Stimulated activated CD4-positive, alpha-beta T cell treated with anti-CD3 and anti-CD28 coated beads, Interleukin-4, amount 100 ng/mL, for 4 hours (primary cell): ENCODE measurements around the gene OR52W1.

ENCODE experiments used
- DNase-seq, 2 experiments: peaks; one replicate each; pipeline ENCODE4 v3.0.0-alpha.2; 2020

OR52W1 gene

GRCh38 chr11:6199174-6199810 lies at the start of gene OR52W1:
Gene OR52W1 (plus strand): TSS chr11:6199224. CDS start chr11:6199224, 0 bp downstream.
- no peak for DNase-seq

GRCh38 chr11:6151117-6151516 lies 47.9 kb upstream of the OR52W1 start:
- no peak for DNase-seq

- no peak for DNase-seq
Observed at GRCh38 chr11:6152126-6152525, 46.9 kb upstream of the OR52W1 start.

- DNase-seq, result no peak
Observed at GRCh38 chr11:6156628-6157359, 42.2 kb upstream of the OR52W1 start.

- DNase-seq, result no peak
Observed at GRCh38 chr11:6170226-6170625, 28.8 kb upstream of the OR52W1 start, which contains the start of gene OR52B2. Gene OR52B2 (minus strand): TSS chr11:6170326. CDS start chr11:6170326, 0 bp downstream.

GRCh38 chr11:6175440-6175839 lies 23.6 kb upstream of the OR52W1 start:
- DNase-seq, result no peak

GRCh38 chr11:6191742-6192141 lies 7.3 kb upstream of the OR52W1 start:
- no peak for DNase-seq

GRCh38 chr11:6194065-6194581 lies 4.9 kb upstream of the OR52W1 start:
- no peak for DNase-seq

- no peak for DNase-seq
Observed at GRCh38 chr11:6196396-6196795, 2.6 kb upstream of the OR52W1 start.

GRCh38 chr11:6197466-6198200 lies 1.4 kb upstream of the OR52W1 start:
- no peak for DNase-seq

GRCh38 chr11:6200975-6201374 lies 2.0 kb downstream of the OR52W1 start:
- DNase-seq, result no peak

GRCh38 chr11:6201481-6201880 lies 2.5 kb downstream of the OR52W1 start:
- no peak for DNase-seq

- DNase-seq, result no peak
Observed at GRCh38 chr11:6202041-6202440, 3.0 kb downstream of the OR52W1 start.

- DNase-seq, result no peak
Observed at GRCh38 chr11:6203327-6203726, 4.3 kb downstream of the OR52W1 start.

GRCh38 chr11:6204706-6205105 lies 5.7 kb downstream of the OR52W1 start:
- no peak for DNase-seq

GRCh38 chr11:6205366-6205765 lies 6.3 kb downstream of the OR52W1 start, which contains the start of gene C11orf42:
Gene C11orf42 (plus strand): TSS chr11:6205557. CDS start chr11:6205616, 59 bp downstream.
- no peak for DNase-seq

- no peak for DNase-seq
Observed at GRCh38 chr11:6206456-6207180, 7.6 kb downstream of the OR52W1 start.

GRCh38 chr11:6209801-6210200 lies 10.8 kb downstream of the OR52W1 start:
- no peak for DNase-seq

GRCh38 chr11:6210274-6210955 lies 11.4 kb downstream of the OR52W1 start:
- no peak for DNase-seq

- DNase-seq, result no peak
Observed at GRCh38 chr11:6214530-6214929, 15.5 kb downstream of the OR52W1 start.

GRCh38 chr11:6216501-6216900 lies 17.5 kb downstream of the OR52W1 start:
- no peak for DNase-seq

- no peak for DNase-seq
Observed at GRCh38 chr11:6217722-6218121, 18.7 kb downstream of the OR52W1 start.
